ENCODE measurements around the gene XYLT1. TPM values are rescaled to one million over a fixed set of nuclear protein-coding genes. Genes with fewer than 3 reads are reported as not detected.

XYLT1 gene
- total and polyA plus RNA-seq, 2 of the 13 experiments (the other 11 are each of a cell fraction or from before 2014, with no cell fraction given), result not detected

DNA sequence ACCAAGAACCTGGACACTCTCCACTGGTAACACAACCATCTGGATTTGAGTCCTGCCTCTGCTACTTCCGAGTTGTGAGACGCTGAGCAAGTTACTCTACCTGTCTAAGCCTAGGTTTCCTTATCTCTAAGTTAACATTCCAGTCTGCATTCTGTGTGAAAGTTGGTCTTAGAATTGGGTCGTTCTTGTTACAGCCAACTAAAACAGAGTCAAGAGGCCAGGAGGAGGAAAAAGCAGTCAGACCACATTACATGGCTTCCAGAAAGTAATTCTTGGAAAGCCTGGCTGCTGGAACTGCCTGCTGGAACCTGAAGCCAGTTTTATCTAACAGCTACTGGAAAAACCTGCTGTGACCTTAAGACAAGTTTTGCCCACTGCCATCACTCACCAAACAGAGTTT is 38.4 kb upstream of the XYLT1 start (continued):
- TF ChIP-seq DZIP1 (CRISPR knock-in tag; IDR thresholded peaks at IDR 0.05) (no peak), SMC3 (IDR thresholded peaks at IDR 0.05; ENCODE audit: low read length) (no peak)

GRCh38 chr16:17508303-17508702 is 37.5 kb upstream of the XYLT1 start:
- FAIRE-seq, result peak; percentile 32
- Histone ChIP-seq H3K36me3 (replicated peaks in 1 of 2; ENCODE audit: control insufficient read depth in 1 of 2, insufficient read depth in 2 of 2, low read length in 2 of 2) (no peaks in the 10 kb centered on the region), H4K20me1 (ENCODE audit: insufficient read depth, low read length) (no peaks in the 10 kb centered on the region), H3K79me2 (ENCODE audit: insufficient read depth, low read length) (no peaks in the 10 kb centered on the region), H3K4me3 (replicated peaks in 1 of 3; ENCODE audit: insufficient read depth in 1 of 3, low read depth in 2 of 3, low read length in 3 of 3) (no peak overlapping the region), H3K4me1 (ENCODE audit: insufficient read depth, low read length) (no peaks in the 10 kb centered on the region), H3K27ac (ENCODE audit: extremely low read length, insufficient read depth, low read length) (no peak overlapping the region), H2AFZ (ENCODE audit: low read length) (no peak overlapping the region), H3K4me2 (ENCODE audit: low read depth, low read length) (no peak overlapping the region), H3K9me3 (ENCODE audit: low read length) (peaks cover 18% of the 10 kb centered on the region; the same call in 1 of the 2 replicates), H3K27me3 (ENCODE audit: control insufficient read depth in 1 of 2, insufficient read depth in 2 of 2, low read length in 2 of 2) (no peaks in the 10 kb centered on the region; a peak in 1 of 5 replicates), H3K9ac (ENCODE audit: insufficient read depth, low read depth, low read length) (no peak overlapping the region)
- ATAC-seq, result no peak
- WGBS (ENCODE audit: low lambda C conversion rate), result 8% methylated on average over 9 of the region's 9 CpGs
- POLR2A ChIA-PET, result no interaction called here
- no TSS peak for BruUV-seq (replicated peaks)
- no peak for DNase-seq (ENCODE audit: low spot score)
- intact Hi-C loops (cut with micrococcal nuclease; ENCODE audit: unreplicated experiment), result no loop called here
- TF ChIP-seq SRY (CRISPR knock-in tag; IDR thresholded peaks at IDR 0.05) (no peak), ZNF792 (CRISPR knock-in tag; IDR thresholded peaks at IDR 0.05) (no peak), ELF3 (CRISPR knock-in tag; IDR thresholded peaks at IDR 0.05) (no peak), ZBTB4 (CRISPR knock-in tag; IDR thresholded peaks at IDR 0.05; ENCODE audit: borderline replicate concordance) (no peak), MXD4 (CRISPR knock-in tag; IDR thresholded peaks at IDR 0.05) (no peak)
- TF ChIP-seq, protein P1, sequence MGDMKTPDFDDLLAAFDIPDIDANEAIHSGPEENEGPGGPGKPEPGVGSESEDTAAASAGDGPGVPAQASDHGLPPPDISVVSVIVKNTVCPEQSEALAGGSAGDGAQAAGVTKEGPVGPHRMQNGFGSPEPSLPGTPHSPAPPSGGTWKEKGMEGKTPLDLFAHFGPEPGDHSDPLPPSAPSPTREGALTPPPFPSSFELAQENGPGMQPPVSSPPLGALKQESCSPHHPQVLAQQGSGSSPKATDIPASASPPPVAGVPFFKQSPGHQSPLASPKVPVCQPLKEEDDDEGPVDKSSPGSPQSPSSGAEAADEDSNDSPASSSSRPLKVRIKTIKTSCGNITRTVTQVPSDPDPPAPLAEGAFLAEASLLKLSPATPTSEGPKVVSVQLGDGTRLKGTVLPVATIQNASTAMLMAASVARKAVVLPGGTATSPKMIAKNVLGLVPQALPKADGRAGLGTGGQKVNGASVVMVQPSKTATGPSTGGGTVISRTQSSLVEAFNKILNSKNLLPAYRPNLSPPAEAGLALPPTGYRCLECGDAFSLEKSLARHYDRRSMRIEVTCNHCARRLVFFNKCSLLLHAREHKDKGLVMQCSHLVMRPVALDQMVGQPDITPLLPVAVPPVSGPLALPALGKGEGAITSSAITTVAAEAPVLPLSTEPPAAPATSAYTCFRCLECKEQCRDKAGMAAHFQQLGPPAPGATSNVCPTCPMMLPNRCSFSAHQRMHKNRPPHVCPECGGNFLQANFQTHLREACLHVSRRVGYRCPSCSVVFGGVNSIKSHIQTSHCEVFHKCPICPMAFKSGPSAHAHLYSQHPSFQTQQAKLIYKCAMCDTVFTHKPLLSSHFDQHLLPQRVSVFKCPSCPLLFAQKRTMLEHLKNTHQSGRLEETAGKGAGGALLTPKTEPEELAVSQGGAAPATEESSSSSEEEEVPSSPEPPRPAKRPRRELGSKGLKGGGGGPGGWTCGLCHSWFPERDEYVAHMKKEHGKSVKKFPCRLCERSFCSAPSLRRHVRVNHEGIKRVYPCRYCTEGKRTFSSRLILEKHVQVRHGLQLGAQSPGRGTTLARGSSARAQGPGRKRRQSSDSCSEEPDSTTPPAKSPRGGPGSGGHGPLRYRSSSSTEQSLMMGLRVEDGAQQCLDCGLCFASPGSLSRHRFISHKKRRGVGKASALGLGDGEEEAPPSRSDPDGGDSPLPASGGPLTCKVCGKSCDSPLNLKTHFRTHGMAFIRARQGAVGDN (CRISPR knock-in tag; IDR thresholded peaks at IDR 0.05), result no peak
- CTCF ChIA-PET (ENCODE audit: low intra/inter-chr PET ratio, low total read pairs), result no interaction called here
- in situ Hi-C loops (cut with HindIII; ENCODE audit: extremely low pct_ligation_motif_present, low pct_unique_long_range_greater_than_20kb), result no loop called here

Data from HepG2 (cell line).